GM12891 (cell line): ENCODE data around the gene STIM1.

Experiments
- POLR2A ChIP-seq: IDR thresholded peaks from 2 replicates; pipeline ENCODE4 v1.6.1; 2011; ENCODE audit warnings: low read depth, low read length, control low read depth
- POLR2AphosphoS5 ChIP-seq: IDR thresholded peaks from 2 replicates; pipeline ENCODE4 v1.6.1; 2011; ENCODE audit warnings: low read depth, low read length, control low read depth
- POU2F2 ChIP-seq: IDR thresholded peaks from 2 replicates; pipeline ENCODE4 v1.6.1; 2011; ENCODE audit warnings: low read depth, mild to moderate bottlenecking, control low read depth, low read length, moderate library complexity

DNA sequence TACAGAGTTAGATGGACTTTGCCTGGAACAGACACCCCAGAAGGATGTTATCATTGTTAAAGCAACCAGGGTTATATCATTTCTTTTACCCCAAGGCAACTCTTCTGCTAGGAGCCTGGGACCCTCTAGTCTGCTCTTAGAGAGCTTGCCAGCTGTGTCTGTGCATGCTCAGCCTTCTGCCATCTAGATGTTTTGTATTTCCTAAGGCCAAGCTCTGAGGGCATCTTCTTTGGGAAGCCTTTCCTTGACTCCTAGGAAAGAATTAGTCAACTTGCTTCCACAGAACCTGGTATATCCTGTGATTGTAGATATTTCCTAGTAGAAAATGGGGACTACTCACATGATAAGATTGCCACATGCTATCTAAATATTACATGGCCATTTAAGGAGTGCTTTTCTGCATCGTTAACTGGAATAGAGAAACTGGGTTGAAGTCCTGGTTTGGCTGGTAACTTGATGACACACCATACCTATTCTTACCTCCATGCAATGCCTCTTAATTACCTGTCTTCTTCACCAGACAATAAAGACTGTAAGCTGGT, 87.6 kb downstream of the STIM1 start:
- no peak for TF ChIP-seq POLR2A
- TF ChIP-seq POU2F2: no peak
- TF ChIP-seq POLR2AphosphoS5: no peak
